HL-60 (cell line): Measurements from ENCODE around the gene TMEM44.

Experiments
- DNase-seq, 2 experiments: peaks; one replicate each; pipeline ENCODE4 v3.0.0-alpha.2; 2010 to 2020; ENCODE audit warnings: low read depth in 1 of 2, low spot score in 1 of 2
- H3K27ac ChIP-seq: fragments of 250-450 bp; sonication (Bioruptor Pico); replicated peaks from 2 replicates; pipeline ENCODE4 v1.5.1; 2020; ENCODE audit warnings: mild to moderate bottlenecking, moderate library complexity
- H3K27me3 ChIP-seq: fragments of 250-450 bp; sonication (Bioruptor Pico); 2 replicates; pipeline ENCODE4 v1.5.1; 2021; ENCODE audit warnings: mild to moderate bottlenecking, moderate library complexity; ENCODE audit not compliant: insufficient read depth, poor library complexity, severe bottlenecking
- H3K4me3 ChIP-seq: replicated peaks from 2 replicates; pipeline ENCODE4 v1.5.1; 2011; ENCODE audit warnings: mild to moderate bottlenecking, control low read depth, low read length; ENCODE audit not compliant: insufficient read depth
- GABPA ChIP-seq: IDR thresholded peaks from 2 replicates; pipeline ENCODE4 v1.6.1; 2012; ENCODE audit warnings: low read depth
- POLR2AphosphoS5 ChIP-seq: IDR thresholded peaks from 2 replicates; pipeline ENCODE4 v1.6.1; 2012; ENCODE audit warnings: low read depth
- SPI1 ChIP-seq: IDR thresholded peaks from 2 replicates; pipeline ENCODE4 v1.6.1; 2012; ENCODE audit warnings: low read depth, mild to moderate bottlenecking, borderline replicate concordance
- TF ChIP-seq, protein P1 (sequence below): IDR thresholded peaks from one replicate; pipeline ENCODE4 v1.5.1; 2011; ENCODE audit warnings: low read length, control low read depth, inconsistent platforms; ENCODE audit not compliant: insufficient read depth
- TF ChIP-seq, protein P2 (sequence below): IDR thresholded peaks from 2 replicates; pipeline ENCODE4 v1.6.1; 2012; ENCODE audit warnings: low read depth; ENCODE audit not compliant: insufficient replicate concordance

Gene TMEM44

DNA sequence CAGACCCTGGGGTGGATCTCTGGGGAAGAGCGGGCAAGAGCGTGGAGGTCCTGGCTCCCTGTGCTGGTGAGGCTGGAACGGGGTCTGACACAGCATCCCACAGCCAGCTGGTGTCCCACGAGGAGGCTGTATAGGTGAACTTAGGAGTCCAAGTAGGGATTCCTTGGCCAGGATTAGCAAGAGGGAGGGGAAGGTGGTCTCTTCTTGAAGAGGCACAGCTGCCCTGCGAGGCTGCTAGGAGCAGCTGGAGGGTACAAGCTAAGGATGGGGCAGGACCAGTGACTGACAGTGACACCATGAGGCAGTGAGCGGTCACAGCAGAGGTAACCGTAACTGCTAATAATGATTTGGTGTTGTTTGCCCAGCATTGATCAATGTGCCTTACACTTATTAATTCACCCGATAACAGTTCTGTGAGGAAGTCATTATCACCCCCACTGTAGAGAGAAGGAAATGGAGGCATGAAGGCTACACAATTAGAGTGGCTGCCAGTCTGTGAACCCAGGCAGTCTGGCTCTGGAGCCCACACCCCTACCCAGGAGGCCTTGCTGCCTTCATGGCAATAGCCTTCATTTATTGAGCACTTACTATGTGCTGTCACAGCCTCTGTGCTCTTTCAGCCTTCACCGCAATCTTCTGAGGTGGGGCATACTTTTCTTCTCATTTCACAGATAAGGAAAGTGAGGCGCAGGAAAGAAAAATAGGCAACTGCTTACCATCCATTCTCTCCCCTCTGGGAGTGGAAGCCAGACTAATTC lies 59.4 kb downstream of the TMEM44 start:
- Histone ChIP-seq H3K27ac (no peak overlapping the region), H3K4me3 (no peak overlapping the region), H3K27me3 (no peaks in the 10 kb centered on the region)
- TF ChIP-seq POLR2AphosphoS5 = no peak
- no peak for TF ChIP-seq SPI1
- no peak for TF ChIP-seq GABPA
- TF ChIP-seq, protein P1, sequence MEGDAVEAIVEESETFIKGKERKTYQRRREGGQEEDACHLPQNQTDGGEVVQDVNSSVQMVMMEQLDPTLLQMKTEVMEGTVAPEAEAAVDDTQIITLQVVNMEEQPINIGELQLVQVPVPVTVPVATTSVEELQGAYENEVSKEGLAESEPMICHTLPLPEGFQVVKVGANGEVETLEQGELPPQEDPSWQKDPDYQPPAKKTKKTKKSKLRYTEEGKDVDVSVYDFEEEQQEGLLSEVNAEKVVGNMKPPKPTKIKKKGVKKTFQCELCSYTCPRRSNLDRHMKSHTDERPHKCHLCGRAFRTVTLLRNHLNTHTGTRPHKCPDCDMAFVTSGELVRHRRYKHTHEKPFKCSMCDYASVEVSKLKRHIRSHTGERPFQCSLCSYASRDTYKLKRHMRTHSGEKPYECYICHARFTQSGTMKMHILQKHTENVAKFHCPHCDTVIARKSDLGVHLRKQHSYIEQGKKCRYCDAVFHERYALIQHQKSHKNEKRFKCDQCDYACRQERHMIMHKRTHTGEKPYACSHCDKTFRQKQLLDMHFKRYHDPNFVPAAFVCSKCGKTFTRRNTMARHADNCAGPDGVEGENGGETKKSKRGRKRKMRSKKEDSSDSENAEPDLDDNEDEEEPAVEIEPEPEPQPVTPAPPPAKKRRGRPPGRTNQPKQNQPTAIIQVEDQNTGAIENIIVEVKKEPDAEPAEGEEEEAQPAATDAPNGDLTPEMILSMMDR = peak; percentile 57
- TF ChIP-seq, protein P2, sequence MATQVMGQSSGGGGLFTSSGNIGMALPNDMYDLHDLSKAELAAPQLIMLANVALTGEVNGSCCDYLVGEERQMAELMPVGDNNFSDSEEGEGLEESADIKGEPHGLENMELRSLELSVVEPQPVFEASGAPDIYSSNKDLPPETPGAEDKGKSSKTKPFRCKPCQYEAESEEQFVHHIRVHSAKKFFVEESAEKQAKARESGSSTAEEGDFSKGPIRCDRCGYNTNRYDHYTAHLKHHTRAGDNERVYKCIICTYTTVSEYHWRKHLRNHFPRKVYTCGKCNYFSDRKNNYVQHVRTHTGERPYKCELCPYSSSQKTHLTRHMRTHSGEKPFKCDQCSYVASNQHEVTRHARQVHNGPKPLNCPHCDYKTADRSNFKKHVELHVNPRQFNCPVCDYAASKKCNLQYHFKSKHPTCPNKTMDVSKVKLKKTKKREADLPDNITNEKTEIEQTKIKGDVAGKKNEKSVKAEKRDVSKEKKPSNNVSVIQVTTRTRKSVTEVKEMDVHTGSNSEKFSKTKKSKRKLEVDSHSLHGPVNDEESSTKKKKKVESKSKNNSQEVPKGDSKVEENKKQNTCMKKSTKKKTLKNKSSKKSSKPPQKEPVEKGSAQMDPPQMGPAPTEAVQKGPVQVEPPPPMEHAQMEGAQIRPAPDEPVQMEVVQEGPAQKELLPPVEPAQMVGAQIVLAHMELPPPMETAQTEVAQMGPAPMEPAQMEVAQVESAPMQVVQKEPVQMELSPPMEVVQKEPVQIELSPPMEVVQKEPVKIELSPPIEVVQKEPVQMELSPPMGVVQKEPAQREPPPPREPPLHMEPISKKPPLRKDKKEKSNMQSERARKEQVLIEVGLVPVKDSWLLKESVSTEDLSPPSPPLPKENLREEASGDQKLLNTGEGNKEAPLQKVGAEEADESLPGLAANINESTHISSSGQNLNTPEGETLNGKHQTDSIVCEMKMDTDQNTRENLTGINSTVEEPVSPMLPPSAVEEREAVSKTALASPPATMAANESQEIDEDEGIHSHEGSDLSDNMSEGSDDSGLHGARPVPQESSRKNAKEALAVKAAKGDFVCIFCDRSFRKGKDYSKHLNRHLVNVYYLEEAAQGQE = no peak
- peak in 1 of 2 experiments; percentile 61 for DNase-seq

DNA sequence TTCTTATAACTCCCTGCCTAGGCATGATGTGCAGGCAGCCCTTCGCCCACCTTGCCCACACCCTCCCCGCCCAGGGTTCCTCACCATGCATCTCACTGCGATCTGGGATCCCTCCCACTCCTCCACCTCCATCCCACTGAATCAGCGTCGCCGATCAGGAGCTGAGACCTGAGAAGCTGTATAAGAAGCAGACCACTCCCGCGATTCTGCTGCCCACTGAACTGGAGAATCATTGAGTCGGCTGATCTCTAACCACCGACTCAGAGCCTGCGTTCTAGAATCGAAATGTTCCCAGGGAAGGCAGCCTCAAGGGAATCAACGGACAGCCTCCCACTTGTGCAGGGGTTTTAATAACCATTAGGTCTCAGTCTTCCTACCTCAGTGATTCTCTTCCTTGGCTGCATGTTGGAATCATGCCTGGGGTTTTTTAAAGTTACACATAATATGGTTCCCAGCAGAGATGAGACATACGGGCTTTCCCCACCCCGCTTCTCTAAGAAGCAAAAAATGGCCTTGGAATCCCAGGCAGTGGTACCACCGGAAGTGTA lies 60.2 kb downstream of the TMEM44 start:
- no peak overlapping the region for H3K27ac ChIP-seq
- H3K27me3 ChIP-seq = no peaks in the 10 kb centered on the region
- TF ChIP-seq, protein P1 = no peak
- TF ChIP-seq, protein P2 = no peak
- TF ChIP-seq SPI1 (no peak), GABPA (no peak), POLR2AphosphoS5 (no peak)
- DNase-seq = no peak
- no peak overlapping the region for H3K4me3 ChIP-seq

DNA sequence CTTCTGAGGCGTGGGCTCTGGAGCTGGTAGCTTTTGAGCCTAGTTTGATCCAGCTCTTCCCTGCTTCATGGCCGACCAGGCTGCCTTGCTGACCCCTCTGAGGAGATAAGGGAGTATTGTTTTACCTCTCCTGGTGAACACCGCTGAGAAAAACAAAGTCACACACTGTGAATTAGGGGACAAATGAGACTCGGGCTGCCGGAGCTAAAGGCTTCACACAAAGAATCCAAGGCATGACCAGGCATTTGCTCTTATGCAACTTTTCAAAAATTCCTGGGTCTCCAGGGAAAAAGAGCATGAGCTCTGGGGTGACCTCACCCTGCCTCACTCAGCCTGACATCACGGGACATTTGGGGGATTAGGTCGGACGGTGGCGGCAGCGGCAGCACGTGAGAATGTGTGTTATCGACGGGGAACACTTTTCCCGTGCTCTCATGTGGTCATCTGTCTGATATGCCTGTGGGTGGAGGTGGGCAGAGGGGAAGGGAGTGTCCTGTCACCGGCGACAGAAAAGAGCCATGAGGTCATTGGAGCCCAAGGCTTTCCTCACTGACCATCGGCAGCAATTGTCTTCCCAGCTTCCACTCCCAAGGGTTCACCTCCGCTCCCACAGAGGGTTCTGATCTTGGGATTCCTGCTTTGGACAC lies 61.0 kb downstream of the TMEM44 start:
- H3K27me3 ChIP-seq = no peaks in the 10 kb centered on the region
- TF ChIP-seq POLR2AphosphoS5 = no peak
- TF ChIP-seq, protein P1 = no peak
- TF ChIP-seq SPI1 = no peak
- TF ChIP-seq, protein P2 = no peak
- no peak for TF ChIP-seq GABPA
- DNase-seq = no peak
- H3K4me3 ChIP-seq = no peak overlapping the region
- no peak overlapping the region for H3K27ac ChIP-seq
